ENCODE measurements around the gene ROBO1. TPM values are rescaled to one million over a fixed set of nuclear protein-coding genes. Genes with fewer than 3 reads are reported as not detected.

Gene ROBO1
- total and polyA plus RNA-seq, 2 donors (not counting 1 experiment from before 2014, with no cell fraction given) = 0.27 to 3.2 TPM

DNA sequence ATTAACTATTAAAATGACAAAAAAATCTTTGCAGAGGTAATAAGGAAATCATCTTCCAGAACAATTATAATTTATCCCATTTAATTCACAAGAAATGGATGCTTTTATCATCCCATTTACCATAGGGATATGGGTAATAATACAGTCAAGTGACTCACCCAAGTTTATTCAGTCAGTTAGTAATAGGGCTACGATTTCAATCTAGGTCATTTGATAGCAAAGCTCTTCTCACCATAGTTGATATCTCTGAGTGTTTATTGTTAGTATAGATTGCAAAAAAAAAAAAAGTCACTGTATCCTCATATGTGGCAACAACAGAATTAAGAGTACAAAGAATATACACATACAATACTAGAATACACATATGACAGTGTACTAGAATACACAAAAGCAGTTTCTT, 797.1 kb downstream of the ROBO1 start:
- Histone ChIP-seq H3K79me2 (ENCODE audit: control insufficient read depth, insufficient read depth, low read length) (no peaks in the 10 kb centered on the region), H4K20me1 (ENCODE audit: control insufficient read depth, insufficient read depth, low read length, poor library complexity, severe bottlenecking) (no peaks in the 10 kb centered on the region), H3K27me3 (replicated peaks in 1 of 4; ENCODE audit: control extremely low read depth in 1 of 4, control insufficient read depth in 3 of 4, insufficient read depth in 4 of 4, low read length in 3 of 4) (no peaks in the 10 kb centered on the region), H3K27ac (ENCODE audit: low read length in 2 of 2) (no peak overlapping the region), H3K9ac (ENCODE audit: low read length) (no peak overlapping the region), H3K36me3 (replicated peaks in 1 of 2; ENCODE audit: control extremely low read depth in 1 of 2, control insufficient read depth in 1 of 2, extremely low read depth in 1 of 2, insufficient read depth in 2 of 2, low read length in 1 of 2) (no peaks in the 10 kb centered on the region), H3K4me2 (replicated peaks; ENCODE audit: low read depth, low read length, poor library complexity, severe bottlenecking) (no peak overlapping the region), H2AFZ (ENCODE audit: insufficient read depth, low read depth, low read length, poor library complexity, severe bottlenecking) (no peak overlapping the region), H3K9me3 (ENCODE audit: control extremely low read depth in 1 of 3, control insufficient read depth in 2 of 3, insufficient read depth in 1 of 3, low read length in 2 of 3) (no peaks in the 10 kb centered on the region), H3K4me3 (ENCODE audit: control extremely low read depth in 1 of 5, extremely low read depth in 1 of 5, insufficient read depth in 1 of 5, low read depth in 2 of 5, low read length in 4 of 5) (no peak overlapping the region), H3K4me1 (ENCODE audit: control insufficient read depth in 2 of 2, insufficient read depth in 2 of 2, low read length in 2 of 2) (no peaks in the 10 kb centered on the region)
- POLR2A ChIA-PET = no interaction called here
- CTCF ChIA-PET = no interaction called here
- intact Hi-C loops (cut with micrococcal nuclease) = no loop called here
- Mint-ChIP-seq H3K27me3 (no peaks in the 10 kb centered on the region), H3K4me3 (no peak overlapping the region), H3K4me1 (no peaks in the 10 kb centered on the region), H3K27ac (no peak overlapping the region), H3K9me3 (ENCODE audit: insufficient read depth) (no peaks in the 10 kb centered on the region)
- ATAC-seq (ENCODE audit: low read depth) (no peak), DNase-seq (no peak)
- TF ChIP-seq EZH2 (IDR thresholded peaks at IDR 0.05; ENCODE audit: borderline replicate concordance, insufficient read depth, low read depth, low read length, poor library complexity, severe bottlenecking) (no peak), CTCF (IDR thresholded peaks at IDR 0.05) (no peak)
- WGBS (ENCODE audit: insufficient coverage) = no CpG with 5 or more reads among the region's 1 CpG

GRCh38 chr3:78969483-78969882, 798.3 kb downstream of the ROBO1 start:
- Mint-ChIP-seq H3K4me3 (no peak overlapping the region), H3K27me3 (no peaks in the 10 kb centered on the region), H3K4me1 (no peaks in the 10 kb centered on the region), H3K27ac (no peak overlapping the region), H3K9me3 (ENCODE audit: insufficient read depth) (no peaks in the 10 kb centered on the region)
- WGBS (ENCODE audit: insufficient coverage) = 90% methylated on average over 2 of the region's 2 CpGs
- POLR2A ChIA-PET = no interaction called here
- no peak overlapping the region for H3K9ac ChIP-seq (ENCODE audit: low read length)
- intact Hi-C loops (cut with micrococcal nuclease) = no loop called here
- DNase-seq (no peak), ATAC-seq (ENCODE audit: low read depth) (no peak)
- H3K79me2 ChIP-seq (ENCODE audit: control insufficient read depth, insufficient read depth, low read length) = no peaks in the 10 kb centered on the region
- CTCF ChIA-PET = no interaction called here
- no peaks in the 10 kb centered on the region for H4K20me1 ChIP-seq (ENCODE audit: control insufficient read depth, insufficient read depth, low read length, poor library complexity, severe bottlenecking)
- H3K4me3 ChIP-seq (ENCODE audit: control extremely low read depth in 1 of 5, extremely low read depth in 1 of 5, insufficient read depth in 1 of 5, low read depth in 2 of 5, low read length in 4 of 5) = no peak overlapping the region
- no peak overlapping the region for H3K27ac ChIP-seq (ENCODE audit: low read length in 2 of 2)
- H3K4me2 ChIP-seq (replicated peaks; ENCODE audit: low read depth, low read length, poor library complexity, severe bottlenecking) = no peak overlapping the region
- H3K4me1 ChIP-seq (ENCODE audit: control insufficient read depth in 2 of 2, insufficient read depth in 2 of 2, low read length in 2 of 2) = no peaks in the 10 kb centered on the region
- TF ChIP-seq EZH2 (IDR thresholded peaks at IDR 0.05; ENCODE audit: borderline replicate concordance, insufficient read depth, low read depth, low read length, poor library complexity, severe bottlenecking) (no peak), CTCF (IDR thresholded peaks at IDR 0.05) (no peak)
- no peak overlapping the region for H2AFZ ChIP-seq (ENCODE audit: insufficient read depth, low read depth, low read length, poor library complexity, severe bottlenecking)
- no peaks in the 10 kb centered on the region for H3K36me3 ChIP-seq (replicated peaks in 1 of 2; ENCODE audit: control extremely low read depth in 1 of 2, control insufficient read depth in 1 of 2, extremely low read depth in 1 of 2, insufficient read depth in 2 of 2, low read length in 1 of 2)
- no peaks in the 10 kb centered on the region for H3K9me3 ChIP-seq (ENCODE audit: control extremely low read depth in 1 of 3, control insufficient read depth in 2 of 3, insufficient read depth in 1 of 3, low read length in 2 of 3)
- no peaks in the 10 kb centered on the region for H3K27me3 ChIP-seq (replicated peaks in 1 of 4; ENCODE audit: control extremely low read depth in 1 of 4, control insufficient read depth in 3 of 4, insufficient read depth in 4 of 4, low read length in 3 of 4)

Data from B cell (primary cell).